SKM-1 treated with dmso at 0.1 percent for 144 hours (cell line): ENCODE results near the gene SCYL1.
"Not testable (repeated sequence)": the region's sequence is repeated elsewhere in the genome, so short reads cannot be mapped to it uniquely, and the experiment has no call there.

Source experiments
- DNase-seq: peaks from one replicate; lab custom pipeline; 2025; ENCODE audit not compliant: unreplicated experiment; lab: John Stamatoyannopoulos, UW

SCYL1 gene

DNA sequence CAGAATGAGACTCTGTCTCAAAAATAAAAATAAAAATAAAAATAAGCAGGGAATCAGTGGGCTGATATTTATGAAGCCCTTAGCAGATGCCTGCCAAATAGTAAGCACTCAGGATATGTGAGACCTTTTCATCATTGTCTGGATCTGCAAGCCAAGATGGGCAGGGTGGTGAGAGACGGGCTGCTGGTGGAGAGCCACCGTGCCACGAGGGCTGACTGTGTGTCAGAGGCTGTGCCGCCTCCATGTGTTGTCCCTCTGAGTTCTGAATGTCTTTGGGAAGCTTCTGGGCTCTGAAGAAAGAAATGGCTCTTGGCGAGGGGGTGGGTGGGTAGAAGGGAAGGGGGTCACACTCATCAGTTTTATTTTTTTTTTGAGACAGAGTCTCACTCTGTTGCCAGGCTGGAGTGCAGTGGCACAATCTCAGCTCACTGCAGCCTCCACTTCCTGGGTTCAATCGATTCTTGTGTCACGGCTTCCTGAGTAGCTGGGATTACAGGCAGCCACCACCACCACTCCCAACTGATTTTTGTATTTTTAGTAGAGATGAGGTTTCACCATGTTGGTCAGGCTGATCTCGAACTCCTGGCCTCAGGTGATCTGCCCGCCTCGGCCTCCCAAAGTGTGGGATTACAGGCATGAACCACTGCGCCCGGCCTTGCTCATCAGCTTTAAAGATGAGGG, 40.1 kb downstream of the SCYL1 start:
- not testable (repeated sequence) for DNase-seq

DNA sequence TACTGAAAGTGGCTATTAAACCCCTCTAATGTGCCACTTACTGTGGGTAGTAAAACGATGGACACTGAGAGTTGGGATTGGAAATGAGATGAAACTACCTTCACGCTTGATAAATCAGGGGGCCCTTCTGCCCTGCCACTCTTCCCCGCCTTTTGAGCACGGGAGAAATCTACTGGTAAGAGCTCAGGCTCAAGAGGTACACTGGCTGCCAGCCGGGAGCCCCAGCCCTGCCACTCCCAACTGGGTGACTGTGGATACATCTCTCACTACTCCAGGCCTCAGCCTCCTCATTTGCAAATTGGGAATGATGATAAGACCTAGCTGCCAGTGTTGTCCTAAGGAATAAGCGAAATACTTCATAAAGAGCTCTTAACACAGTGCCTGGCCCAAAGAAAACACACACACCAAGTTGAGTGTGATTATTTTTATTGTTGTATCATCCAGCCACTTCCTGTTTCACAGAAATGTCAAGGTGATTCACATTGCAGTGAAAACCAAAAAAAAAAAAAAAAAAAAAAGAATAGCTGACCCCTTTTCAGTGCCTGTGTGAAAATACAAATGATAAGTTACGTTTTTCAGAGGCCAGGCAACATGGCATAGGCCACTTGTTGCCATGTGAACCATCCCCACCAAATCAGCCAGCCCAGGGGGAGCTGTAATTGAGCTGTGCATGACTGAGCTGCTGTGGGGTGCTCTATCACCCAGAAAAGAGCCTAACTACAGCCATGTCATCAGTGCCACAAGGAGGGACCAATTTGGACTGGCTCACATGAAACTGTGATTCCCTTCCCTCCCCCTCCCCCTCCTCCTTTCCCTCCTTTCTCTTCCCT, 41.0 kb downstream of the SCYL1 start:
- DNase-seq = no peak

GRCh38 chr11:65569164-65569972, 44.5 kb downstream of the SCYL1 start:
- peak; percentile 56 for DNase-seq

GRCh38 chr11:65569973-65570918, 45.4 kb downstream of the SCYL1 start, which contains the start of gene ZNRD2:
Gene ZNRD2 (plus strand): TSS chr11:65570477. CDS start chr11:65570492, 15 bp downstream.
- peak; percentile 98 for DNase-seq

- no peak for DNase-seq
These were observed 46.5 kb downstream of the SCYL1 start for GRCh38 chr11:65571420-65571819.

- no peak for DNase-seq
These were observed 47.1 kb downstream of the SCYL1 start for GRCh38 chr11:65571940-65572339.

DNA sequence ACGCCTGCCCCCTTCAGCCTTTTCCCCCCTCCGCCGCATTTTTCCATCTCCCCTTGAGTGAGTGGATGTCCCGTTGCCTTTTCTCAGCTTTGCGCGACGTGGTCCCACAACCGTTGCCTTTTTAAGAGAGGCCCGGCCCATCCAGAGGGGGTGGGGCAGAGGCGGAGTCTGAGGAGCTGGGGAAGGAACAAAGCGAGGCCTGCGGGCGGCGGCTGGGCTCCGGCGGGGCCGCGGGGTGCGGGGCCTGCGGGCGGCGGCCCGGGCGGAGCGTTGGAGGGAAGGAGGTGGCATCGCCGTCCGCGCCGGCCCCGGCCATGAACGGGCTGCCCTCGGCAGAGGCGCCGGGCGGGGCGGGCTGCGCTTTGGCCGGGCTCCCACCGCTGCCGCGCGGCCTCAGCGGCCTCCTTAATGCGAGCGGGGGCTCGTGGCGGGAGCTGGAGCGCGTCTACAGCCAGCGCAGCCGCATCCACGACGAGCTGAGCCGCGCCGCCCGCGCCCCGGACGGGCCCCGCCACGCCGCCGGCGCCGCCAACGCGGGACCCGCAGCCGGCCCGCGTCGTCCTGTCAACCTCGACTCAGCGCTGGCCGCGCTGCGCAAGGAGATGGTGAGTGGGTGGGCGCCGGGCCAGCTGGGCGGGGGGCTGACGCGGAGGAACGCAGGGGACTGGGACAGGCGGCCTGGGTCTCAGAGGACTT, 47.6 kb downstream of the SCYL1 start, which contains the start of gene FAM89B:
TSS of gene FAM89B (plus strand) at position 183 of the 696 bp plus-strand sequence. CDS start at position 315, 132 bp downstream.
- peak; percentile 86 for DNase-seq

GRCh38 chr11:65573391-65574079, 48.7 kb downstream of the SCYL1 start:
- DNase-seq = no peak

DNA sequence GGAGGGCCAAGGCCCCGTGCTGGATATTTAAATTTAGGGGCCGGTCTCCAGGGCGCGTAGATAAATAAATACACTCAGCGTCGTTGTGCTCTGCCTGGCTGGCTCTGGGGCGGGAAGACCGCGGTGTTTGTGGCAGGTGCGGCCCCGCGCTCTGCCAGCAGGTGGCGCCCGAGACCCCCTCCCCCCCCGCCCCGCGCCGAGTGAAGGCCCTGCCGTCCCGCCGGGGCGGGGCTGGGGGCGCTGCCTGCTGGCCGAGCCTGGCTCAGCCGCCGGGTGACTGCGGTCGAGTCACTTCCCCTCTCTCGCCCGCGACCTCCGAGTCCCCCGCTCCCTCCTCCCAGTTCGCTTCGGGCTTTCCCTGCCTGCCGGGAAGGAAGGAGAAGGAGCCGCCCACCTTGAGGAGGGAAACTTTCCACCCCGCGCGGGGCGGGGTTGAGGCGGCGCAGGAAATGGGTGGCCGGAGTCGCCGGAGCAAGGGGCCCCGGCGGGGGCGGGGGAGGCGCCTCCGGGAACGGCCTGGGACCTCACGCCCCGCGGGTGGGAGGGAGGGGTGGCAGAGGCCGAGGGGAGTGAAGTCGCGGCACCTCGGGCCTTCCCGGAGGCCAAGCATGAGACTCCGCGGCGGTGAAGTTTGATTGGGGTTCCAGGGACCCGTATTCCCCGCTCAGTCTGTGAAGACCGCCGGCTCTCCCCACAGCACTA, 49.4 kb downstream of the SCYL1 start:
- peak; percentile 93 for DNase-seq

DNA sequence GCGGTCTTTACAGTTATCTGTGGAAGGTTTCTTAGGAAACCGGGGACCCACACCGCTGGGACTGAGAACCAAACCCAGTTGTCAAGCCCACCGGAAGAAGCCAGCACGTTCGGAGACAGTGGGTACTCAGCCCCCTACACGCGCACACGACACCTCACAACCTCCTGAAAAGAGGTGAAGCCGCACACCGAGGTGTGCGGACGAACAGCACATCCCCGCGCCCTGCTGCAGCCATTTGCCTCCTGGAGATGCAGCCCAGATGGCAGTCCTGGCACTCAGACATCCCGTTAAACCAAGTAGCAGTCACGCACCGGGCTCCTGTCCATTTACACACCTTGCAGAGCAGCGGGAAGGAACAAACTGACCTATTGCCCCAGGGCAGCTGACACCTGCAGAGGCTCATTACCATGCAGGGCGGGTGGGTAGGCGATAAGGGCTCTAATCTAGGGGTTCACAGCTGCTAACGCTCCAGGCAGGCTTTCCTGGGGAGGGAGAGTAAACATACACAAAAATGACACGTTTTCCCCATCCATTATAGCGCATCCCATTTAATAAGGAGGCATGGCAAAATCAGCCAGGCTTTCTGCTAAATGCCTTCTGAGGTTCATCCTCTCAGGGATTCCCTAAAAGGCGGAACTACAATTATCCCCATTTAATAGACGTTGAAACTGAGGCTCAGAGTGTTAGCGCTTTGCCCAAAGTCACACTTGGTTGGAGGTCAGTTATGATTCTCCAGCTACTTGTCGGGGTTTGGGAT, 50.1 kb downstream of the SCYL1 start:
- no peak for DNase-seq

GRCh38 chr11:65575568-65576231, 50.8 kb downstream of the SCYL1 start, which contains the start of gene EHBP1L1:
Gene EHBP1L1 (plus strand): TSS chr11:65576053. CDS start chr11:65576303, 250 bp downstream.
- DNase-seq = peak; percentile 59

DNA sequence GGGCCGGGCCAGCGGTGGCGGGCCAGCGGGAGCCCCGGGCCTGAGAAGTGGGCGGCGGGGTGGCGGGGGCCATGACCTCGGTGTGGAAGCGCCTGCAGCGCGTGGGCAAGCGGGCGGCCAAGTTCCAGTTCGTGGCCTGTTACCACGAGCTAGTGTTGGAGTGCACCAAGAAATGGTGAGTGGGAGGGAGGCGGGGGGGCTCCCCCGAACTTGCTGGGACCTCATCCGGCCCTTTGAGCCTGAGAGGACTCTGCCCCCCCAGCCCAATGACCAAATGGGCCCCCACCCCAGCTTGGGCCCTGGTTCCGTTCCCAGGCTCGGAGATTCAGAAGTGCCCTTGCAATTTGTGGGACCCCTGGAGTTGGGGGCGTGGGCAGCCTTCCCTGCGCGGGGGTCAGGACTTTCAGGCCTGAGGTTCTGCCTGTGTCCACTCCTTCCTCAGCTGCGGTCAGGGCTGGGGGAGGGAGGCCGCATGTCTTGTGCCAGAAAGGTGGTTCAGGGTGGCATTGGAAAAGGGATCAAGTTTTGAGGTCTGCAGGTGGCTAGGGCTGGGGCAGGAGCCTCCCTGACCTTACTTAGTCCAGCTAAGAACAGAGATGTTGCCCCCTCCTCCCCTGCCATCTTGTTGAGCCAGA, 51.5 kb downstream of the SCYL1 start:
- DNase-seq = no peak

GRCh38 chr11:65576867-65577755, 52.2 kb downstream of the SCYL1 start:
- DNase-seq = peak; percentile 33

DNA sequence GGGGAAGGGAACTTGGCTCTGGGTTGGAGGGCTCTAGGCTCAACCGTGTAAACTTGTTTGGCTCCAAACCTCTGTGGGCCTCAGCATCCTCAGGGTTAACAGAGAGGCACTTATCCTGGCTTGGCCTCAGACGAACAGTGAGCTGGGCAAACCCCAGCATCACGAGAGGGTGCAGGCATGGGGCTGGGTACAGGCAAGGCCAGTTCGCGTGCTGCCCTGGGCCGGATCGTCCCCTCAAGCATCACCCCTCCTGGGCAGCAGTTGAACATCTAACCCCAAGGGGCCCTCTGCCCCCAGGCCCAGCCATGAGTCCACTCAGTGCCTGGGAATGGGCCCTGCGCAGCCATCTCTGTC, 52.9 kb downstream of the SCYL1 start:
- no peak for DNase-seq

DNA sequence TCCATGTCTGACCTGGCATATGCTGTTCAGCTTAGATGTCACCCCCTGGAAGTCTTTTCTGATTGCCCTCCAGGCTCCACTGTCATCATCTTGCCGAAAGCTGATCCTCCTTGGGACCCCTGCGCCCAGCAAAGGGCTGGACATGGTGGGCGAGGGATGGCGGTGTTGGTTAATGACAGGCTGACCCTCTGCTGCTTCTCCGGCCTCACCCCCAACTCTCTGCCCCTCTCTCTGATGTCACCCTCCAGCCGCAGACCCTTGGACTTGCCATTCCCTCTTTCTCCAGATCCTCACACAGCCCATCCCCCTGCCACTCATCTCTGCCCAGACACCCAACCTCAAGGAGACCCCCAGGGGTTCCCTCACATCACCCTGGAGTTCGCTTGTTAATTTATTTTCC, 53.3 kb downstream of the SCYL1 start:
- no peak for DNase-seq

- no peak for DNase-seq
These were observed 53.8 kb downstream of the SCYL1 start for GRCh38 chr11:65578667-65579066.
